Nucleus accumbens (tissue), 56 donors: ENCODE measurements around the gene CRTC3.
"Not testable (repeated sequence)": the region's sequence is repeated elsewhere in the genome, so short reads cannot be mapped to it uniquely, and the experiment has no call there.

Experiments
- DNase-seq, 56 donors: peaks; one replicate each; lab custom pipeline; 2025; lab: John Stamatoyannopoulos, UW

Gene CRTC3

DNA sequence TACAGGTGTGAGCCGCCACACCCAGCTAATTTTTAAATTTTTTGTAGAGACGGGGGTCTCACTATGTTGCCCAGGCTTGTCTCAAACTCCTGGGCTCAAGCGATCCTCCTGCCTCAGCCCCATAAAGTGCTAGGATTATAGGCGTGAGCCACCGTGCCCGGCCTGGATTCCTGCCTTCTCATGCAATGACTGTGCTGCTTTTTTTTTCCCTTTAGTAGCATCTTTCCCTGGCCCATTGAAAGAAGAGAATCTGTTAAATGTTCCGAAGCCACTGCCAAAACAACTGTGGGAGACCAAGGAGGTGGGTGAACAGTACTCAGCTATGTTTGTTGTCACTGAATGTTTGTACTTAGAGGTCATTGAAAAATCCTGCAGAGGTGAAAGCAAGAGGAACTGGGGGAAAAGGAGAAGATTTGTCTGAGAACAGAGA lies 88.0 kb downstream of the CRTC3 start:
- no peak for DNase-seq

DNA sequence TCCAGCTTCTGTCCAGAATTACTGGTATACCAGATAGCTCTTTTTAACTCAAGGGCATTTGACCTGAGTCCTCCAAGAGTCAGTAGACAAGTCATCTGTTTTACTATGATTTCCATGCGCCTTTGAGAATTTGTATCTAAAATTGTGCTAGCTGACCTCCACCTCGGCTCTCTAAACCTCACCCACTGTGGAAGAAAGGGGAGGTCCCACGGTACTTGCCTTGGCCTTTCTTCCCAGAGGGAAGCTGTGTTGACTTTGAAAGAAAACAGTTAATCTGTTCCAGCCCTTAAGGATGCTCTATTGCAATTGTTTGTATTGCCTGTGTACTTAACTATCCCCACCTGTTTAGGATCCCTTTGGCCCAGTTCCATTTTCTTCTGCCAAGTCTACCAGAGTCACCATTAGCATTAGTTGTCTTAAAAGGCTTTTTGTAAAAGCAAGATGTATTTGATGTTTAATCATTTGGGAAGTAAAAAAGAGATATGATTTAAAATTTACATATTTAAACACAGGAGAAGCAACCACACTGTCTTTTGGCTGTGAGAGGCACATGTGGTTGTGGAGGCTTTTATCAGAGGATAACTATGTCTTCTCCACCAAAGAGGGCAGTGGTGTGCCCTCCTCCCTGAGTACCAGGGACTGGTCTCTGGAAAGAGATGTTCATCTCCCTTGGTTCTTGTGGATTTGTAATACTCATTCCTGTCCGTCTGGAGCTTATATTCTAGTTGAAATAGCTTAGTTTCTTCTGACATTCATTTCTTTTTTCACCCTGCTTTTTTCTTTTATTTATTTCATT lies 88.8 kb downstream of the CRTC3 start:
- no peak for DNase-seq

DNA sequence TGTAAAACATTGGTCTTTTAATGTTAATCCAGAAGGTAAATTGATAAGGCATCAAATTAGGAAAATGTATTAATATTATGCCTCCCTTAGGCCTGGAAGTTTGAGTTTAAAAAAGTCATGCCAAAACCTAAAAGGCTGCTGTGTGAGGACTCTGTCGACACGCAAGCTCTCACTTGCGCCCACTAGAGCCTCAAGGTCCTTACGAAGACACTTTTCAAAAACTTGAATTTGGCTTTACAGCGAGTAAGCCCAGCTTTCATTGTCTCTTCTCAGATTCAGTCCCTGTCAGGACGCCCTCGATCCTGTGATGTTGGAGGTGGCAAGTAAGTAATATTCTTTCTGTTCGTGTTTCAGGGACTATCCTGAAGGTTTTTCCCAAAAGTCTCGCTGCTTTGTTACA lies 89.7 kb downstream of the CRTC3 start:
- DNase-seq = no peak

DNA sequence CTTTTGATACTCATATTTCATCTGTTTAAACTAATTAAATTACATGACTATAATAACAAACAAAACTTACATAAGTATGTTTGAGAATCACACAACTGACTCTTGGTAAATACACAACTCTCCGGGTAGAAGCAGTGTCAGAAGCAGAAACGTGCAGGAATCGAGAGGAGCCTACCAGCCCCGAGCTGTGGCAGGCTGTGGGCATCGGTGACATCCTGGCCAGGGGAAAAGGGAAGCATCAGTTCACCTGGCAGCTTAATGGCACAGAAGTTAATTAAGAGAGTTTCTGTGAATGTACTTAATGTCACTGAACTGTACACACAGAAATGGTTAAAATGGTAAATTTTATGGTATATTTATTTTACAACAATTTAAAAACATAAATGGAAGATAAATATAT lies 90.2 kb downstream of the CRTC3 start:
- no peak for DNase-seq

DNA sequence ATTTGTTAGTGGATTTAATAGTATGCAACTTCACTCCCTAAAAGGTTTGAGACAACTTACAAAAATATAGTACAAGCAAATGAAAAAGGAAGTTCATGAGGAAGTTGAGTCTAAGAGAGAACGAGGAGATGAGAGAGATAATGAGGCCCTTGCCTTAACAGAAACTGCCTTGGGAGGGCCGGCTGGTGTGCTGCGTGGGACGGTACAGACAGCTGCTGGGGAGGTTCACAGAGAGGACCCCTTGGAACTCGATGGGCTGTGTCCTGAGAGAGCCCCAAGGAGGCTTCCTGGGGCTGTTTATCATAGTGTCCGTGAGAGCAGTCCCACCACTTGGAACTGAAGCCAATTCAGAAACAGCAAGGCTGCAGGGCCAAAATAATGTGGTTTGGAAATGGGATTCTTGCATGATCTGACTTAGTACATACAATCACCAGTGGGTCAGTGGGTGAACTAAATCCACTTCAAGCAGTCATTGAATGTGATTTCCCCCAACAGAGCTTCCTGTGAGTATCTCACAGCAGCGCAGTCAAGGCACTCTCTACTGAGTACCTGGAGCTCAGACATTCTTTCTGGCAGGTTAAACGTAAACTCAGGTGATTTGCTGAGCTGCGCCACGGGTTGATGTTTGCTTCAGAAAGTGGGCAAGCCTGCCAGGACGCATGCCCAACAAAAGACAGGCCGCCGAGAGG lies 90.8 kb downstream of the CRTC3 start:
- DNase-seq = no peak

DNA sequence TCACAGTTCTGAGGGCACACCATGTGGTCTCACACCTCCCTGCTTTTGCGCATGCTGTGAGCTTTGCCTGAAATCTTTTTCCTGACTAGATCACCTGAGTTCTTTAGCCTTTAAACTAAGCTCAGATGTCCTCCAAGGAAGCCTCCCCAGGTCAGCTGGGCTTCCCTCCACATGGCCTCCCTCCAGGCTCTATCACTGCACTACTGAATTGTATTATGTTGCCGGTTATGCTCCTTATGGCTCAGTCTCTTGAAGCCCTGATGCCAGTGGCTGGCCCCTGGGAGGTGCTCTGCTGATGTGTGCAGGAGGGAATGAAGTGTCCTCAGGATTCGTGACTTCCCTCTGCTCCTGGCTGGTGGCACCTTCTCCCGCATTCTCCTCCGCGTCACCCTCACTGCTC lies 94.1 kb downstream of the CRTC3 start:
- no peak for DNase-seq

DNA sequence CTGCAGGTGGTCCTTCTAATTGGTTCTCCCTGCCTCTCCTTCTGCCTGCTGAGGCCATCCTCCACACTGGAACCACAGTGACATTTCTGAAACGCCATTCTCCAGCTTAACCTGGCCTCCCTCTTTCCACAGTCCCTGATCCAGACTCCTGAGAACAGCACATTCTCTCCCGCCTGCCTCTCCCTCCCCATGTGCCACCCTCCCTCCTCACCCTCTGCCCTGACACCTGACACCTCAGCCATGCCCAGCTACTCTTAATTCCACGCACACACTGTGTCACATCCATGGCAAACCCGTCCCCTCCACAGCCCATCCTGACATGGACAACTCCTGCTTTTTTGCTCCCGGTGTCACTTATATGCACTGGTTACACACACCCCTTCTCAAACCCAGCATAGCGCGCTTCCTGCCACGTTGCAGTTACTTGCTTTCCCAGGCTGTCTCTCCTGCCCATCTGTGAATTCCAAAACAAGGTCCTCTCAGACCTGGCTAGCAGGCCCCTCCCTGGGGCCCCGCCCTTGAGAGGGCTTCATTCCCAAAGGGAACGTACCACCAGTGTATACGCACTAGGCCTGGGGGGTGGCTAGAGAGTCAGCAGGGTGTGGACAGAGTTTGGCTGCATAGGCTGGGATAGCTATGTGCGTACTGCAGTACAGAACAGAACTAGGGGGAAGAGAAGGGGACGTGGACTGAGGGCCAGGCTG lies 94.7 kb downstream of the CRTC3 start:
- DNase-seq = no peak

DNA sequence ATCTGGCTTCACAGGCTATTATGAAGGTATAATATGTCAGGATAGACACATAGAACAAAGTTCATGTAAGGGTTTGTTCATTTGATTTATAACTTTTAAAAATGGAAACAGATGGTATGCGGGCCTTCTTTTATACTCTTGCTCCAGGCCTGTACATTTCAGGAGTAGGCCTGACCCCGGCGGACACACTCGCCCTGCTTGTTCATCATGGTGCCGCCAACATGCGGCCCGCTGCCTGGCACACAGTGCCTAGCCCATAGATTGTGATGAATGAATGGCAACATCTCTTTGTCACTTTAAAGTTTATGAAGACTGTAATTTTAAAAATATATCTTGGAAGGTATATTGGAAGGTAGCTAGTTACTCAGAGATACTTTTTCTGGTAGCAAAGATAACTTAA lies 95.3 kb downstream of the CRTC3 start:
- DNase-seq = no peak

DNA sequence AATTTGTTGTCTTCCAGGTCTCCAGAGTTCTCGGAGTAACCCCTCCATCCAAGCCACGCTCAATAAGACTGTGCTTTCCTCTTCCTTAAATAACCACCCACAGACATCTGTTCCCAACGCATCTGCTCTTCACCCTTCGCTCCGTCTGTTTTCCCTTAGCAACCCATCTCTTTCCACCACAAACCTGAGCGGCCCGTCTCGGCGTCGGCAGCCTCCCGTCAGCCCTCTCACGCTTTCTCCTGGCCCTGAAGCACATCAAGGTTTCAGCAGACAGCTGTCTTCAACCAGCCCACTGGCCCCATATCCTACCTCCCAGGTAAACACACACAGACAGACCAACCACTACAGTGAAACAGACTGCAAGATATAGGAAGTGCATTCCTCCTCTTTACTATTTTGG lies 99.5 kb downstream of the CRTC3 start:
- no peak for DNase-seq

DNA sequence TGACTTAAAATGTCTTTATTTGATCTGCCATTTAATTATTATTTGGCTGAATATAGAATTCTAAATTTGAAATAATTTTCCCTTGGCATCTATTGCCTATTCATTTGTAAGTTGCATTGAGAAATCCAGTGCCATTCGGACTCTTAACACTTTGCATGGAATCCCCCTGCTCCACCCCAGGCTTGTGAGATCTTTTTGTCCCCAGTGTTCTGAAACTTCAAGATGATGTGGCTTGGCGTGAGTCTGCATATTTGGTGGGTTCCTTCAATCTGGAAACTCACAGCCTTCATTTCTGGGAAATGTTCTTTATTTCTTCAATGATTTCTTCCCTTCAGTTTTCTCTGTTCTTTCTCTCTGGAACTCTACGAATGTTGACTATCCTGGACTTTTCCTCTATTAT lies 103.6 kb downstream of the CRTC3 start:
- no peak for DNase-seq

DNA sequence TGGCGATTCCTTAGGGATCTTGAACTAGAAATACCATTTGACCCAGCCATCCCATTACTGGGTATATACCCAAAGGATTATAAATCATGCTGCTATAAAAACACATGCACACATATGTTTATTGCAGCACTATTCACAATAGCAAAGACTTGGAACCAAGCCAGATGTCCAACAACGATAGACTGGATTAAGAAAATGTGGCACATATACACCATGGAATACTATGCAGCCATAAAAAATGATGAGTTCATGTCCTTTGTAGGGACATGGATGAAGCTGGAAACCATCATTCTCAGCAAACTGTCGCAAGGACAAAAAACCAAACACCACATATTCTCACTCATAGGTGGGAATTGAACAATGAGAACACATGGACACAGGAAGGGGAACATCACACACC lies 107.3 kb downstream of the CRTC3 start:
- DNase-seq = not testable (repeated sequence)

DNA sequence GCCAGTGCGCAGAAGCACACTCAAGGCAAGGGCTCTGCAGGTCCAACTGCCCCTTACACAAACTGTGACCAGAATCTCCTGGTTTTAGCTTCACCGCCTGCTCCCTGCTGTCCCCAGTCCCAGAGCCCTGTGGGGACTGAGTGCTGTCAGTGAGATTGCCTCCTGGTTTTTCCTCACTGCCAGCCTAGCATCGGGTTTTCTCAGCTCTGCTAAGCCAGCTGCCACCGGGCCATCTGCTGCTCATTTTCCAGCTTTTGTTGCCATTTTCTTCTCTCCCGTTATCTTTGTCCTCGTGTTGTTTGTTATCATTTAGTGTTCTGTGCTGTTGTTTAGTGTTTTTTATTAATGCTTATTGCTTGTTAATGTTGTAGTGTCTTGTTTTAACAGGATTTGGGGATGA lies 108.0 kb downstream of the CRTC3 start:
- DNase-seq = no peak

DNA sequence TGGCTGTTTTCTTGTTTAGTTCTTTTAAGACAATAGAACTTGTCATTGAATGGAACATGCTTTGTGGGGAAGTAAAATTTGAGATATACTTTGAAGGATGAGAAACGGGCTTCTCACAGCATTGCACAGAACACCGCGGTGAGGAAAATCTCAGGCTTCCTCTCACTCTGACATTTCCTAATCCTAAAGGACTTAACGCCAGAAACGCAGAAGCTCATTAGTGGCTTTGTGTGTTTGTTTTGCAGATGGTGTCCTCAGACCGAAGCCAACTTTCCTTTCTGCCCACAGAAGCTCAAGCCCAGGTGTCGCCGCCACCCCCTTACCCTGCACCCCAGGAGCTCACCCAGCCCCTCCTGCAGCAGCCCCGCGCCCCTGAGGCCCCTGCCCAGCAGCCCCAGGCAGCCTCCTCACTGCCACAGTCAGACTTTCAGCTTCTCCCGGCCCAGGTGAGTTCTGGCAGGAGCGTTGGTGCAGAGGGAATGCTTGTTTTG lies 108.5 kb downstream of the CRTC3 start:
- DNase-seq = no peak

DNA sequence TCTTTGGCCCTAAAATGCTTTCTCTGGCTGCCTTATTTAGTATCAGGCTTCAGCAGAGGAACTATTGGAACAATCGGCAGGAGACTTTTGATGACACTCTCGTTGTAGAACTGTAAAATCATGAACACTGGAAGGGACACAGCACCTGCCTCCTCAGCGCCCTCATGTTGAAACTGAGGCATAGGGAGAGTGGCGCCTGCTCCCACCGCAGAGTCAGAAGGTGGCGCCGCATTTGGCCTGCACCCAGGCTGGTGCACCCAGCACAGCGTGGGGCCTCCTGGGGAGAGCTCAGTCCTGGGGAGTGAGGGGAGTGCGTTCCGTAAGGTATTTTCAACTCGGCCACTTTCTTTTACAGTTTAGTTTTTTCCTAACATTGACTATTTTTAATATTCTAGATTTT lies 109.2 kb downstream of the CRTC3 start:
- no peak for DNase-seq

DNA sequence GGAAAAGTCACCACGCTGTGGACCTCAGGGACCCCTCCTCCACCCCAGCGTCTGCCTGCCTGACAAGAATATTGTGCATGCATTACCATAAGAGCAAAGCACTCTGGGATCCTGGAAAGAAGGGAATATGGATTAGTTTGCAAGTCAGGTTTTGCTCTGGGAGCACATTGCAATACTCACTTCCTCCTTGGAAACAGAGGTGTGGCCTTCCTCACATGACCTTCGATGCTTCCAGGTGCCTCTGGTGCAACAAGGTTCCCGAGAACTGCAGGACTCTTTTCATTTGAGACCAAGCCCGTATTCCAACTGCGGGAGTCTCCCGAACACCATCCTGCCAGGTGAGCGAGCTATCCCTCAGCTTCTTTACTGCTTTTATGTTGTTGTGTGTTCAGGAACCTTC lies 111.1 kb downstream of the CRTC3 start:
- no peak for DNase-seq

DNA sequence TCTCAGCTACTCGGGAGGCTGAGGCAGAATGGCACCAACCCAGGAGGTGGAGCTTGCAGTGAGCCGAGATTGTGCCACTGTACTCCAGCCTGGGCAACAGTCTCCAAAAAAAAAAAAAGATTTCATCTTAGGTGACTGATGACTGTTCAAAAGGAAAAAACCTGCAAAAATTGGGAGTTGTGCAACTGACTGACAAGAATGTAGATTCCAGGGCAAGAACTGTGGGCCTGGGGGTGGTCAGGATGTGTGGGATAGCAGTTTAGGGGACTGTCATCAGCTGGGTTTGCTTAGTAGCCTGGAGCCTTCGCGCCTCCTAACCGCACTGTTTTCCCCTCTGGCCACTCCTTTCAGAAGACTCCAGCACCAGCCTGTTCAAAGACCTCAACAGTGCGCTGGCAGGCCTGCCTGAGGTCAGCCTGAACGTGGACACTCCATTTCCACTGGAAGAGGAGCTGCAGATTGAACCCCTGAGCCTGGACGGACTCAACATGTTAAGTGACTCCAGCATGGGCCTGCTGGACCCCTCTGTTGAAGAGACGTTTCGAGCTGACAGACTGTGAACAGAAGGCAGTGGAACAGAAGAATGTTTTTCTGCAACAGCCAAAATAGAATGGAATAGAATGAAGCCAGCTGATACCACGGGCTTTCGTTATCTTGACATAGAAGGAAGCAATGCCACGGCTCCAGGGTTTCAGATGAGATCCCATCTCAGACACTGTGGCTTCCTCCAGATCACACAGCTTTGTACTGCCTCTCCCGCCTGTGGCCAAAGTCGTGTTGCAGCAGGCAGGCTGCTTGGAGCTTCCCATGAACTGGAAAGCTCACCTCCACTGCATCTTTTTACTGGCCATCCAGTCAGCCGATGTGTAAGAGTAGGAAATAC lies 112.1 kb downstream of the CRTC3 start:
- no peak for DNase-seq

DNA sequence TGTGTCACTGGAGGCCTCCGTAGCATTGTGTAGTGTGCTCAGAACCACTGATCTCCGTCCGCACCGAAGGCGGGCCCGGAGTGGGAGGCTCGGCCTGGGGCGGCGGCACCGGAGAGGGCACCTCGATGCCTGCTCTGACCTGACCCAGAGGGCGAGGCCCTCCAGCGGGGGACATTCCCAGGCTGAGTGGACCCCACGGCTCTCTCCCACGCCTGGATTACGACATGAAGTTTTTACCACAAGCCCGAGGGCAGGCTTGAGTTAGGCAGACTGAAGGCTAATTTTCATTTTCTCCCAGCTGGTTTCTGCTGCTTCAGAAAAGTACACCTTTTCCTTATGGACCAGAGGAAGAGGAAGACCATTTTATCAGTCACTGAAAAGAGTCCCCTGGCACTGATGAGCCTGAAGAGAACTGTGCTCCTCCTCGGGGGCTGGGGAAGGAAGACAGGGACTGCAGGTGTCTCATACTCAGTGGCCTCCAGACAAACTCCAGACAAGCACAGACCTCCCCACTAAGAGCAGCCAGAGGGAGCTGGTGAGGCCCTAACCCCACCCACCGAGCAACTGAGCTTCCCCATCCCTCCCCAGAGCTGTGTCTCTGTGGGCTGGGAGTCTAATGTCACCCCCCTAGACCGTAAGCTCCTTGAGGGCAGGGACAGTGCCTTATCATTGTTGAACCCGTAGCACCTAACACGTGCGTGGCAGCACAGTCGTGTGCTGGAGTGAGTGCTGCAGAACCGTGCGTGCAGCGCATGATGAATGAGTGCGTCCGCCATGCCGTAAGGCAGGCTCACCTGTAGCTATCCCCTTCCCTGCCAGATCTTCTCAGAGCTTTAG lies 113.0 kb downstream of the CRTC3 start:
- no peak for DNase-seq

DNA sequence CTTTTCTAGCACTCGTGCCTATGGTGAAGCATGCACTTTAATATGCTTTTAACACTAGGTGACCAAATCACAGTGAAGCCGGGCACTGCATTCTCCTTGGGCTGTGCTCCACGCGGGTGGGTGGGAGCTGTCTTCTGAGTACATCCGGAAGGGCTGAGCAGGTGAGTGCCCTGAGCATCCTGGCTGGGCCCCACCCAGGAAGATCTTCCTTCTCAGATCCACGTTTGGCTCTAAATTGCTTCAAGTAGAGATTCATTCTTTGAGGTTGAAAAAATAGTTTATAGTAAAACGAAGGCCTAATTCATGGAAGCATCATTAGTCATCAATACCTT lies 113.5 kb downstream of the CRTC3 start:
- no peak for DNase-seq

DNA sequence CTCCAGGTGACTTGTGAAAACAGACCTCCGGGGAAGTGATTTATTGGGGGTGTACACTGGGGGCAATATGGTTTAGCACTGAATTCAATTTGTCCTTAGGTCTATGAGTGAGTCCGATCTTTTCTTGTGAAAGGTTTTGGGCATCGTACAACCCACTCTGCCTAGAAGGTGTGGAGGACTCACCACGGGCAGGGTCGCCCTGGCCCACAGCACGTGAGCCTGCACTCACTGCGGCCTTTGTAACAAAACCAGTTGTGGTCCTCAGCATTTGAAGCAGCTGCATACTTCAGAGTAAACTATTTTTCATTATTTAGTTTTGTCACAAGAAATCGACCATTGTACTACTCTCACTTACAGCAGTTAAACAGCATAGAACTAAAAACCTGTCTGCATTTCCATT lies 114.8 kb downstream of the CRTC3 start:
- DNase-seq = no peak
